HG03520 (cell line): Measurements from ENCODE around the gene KRT20.

Source experiments
- ATAC-seq: cut with Tn5 transposase; IDR thresholded peaks from one replicate; pipeline ENCODE4 v1.9.1; 2021; ENCODE audit warnings: mild to moderate bottlenecking, moderate library complexity; ENCODE audit not compliant: unreplicated experiment

KRT20 gene

DNA sequence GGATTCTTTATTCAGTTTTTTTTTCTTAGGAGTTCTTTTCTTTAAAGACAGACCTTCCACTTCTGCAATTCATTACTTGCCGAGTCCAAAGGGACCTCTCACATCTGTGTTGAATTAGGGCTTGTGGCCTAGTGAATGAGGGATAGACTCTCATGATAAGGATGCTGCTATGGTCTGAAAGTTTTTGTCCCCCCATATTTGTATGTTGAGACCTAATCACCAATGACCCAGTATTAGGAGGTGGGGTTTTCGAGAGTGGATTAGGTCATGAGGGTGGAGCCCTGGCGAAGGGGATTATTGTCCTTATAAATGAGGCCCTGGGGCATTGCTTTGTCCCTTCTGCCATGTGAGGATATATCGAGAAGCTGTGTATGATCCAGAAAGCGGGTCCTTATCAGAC is 27.5 kb downstream of the KRT20 start:
- no peak for ATAC-seq

GRCh38 chr17:40854175-40854814 is 30.7 kb downstream of the KRT20 start:
- ATAC-seq: no peak

DNA sequence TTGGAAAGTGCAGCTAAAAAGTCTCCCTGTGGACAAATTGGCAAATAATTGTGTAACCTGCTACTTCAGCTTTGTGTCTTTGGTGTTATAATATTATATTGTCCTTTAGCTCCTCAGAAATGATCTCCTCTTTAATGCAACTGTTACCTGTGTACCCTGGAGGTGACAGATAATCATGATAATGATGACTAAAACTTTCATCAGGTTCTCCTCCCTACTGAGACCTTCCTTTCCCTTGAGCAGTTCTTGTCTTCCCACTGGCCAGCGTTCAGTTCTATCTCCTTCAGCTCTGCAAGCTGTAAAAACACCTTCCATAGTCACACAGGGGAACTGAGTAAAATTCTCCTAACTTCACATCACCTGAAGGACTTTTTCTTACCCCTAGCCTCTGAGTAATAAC is 32.7 kb downstream of the KRT20 start:
- no peak for ATAC-seq

- no peak for ATAC-seq
These were observed 34.6 kb downstream of the KRT20 start for GRCh38 chr17:40850293-40850972.

DNA sequence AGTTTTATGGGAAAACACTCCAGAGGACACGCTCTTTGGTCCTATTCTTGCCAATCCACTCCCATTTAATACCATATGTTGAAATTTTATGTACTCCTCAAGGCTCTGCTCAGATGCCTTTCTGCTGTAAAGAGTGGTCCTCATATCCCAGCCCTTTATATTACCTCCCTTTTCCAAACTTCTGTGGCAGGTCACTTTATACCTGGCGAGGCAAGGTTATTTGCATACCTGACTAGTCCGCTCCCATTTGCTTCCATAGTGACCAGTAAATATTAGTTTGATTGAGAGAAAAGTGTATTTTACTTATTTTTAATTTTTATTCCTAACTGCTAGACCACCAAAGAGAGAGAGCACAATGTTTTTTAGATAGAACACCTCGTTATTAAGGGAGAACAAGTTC is 35.3 kb downstream of the KRT20 start:
- no peak for ATAC-seq

DNA sequence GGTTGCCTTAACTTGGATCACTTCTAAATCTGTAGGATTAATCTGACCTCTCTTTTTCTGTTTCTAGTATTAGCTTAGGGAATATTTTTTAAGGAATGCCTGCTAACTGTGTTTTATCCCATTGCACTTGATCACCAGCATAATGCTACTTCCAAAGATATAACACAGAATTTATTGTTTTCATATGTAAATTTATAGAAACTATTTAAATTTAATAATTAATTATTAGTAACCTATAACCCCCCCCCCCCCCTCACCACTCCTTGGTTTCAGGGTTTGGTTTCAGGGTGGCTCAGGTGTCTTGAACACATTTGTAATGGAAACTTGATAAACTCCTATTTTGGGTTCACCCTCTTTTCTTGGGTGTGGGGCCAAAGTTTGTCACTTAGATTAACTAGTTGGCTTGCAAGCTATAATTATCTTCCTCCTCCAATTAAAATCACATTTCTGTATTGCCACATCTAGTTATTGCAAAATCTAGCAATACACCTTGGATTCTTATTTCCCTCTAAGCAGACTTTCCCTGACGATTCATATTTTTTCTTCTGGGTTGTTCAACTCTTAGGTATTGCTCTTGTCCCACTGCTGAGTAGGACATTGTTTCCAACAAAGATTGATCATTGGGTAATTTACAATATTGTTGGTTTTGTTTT is 36.3 kb downstream of the KRT20 start:
- ATAC-seq: no peak

- no peak for ATAC-seq
These were observed 38.4 kb downstream of the KRT20 start for GRCh38 chr17:40846515-40847144.

DNA sequence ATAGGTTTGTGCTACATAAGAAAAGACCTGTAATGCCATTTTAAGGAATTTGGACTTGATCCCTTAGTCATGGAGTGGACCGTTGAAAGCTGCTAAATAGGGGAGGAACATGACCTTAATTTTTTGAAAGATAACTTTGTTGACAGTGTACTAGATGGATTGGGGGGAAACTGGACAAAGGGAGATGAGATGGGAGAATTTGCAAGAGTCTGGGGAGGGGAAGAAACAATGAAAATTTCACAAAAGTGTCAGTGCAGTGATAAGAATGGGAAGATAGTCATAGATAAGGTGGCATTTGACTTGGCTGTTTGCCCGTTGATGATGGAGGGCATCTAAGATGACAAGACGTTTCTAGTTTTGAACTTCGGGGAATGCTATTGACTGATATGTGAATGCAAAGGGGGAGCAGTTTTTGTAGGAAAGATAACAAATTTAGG is 40.4 kb downstream of the KRT20 start:
- no peak for ATAC-seq

- ATAC-seq: no peak
These were observed 41.8 kb downstream of the KRT20 start for GRCh38 chr17:40843242-40843641.

DNA sequence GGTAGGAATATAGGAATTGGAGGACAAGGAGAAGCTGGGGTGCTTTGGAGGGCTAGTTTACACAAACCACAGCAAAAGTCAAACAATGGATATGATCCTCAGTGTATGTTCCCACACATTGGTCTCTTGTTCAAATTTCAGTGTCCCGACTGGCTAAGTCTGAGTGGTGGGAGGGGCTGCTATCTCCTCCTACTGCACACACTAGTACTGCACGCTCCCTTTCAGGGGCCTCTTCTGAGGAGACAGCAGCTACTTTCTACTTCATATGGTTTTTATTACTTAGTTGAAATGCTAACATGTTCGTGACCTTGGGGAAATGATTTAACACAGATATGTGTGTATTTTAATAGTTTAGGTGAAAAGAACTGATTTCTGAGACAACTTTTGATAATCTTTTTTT is 43.8 kb downstream of the KRT20 start:
- no peak for ATAC-seq

GRCh38 chr17:40839194-40839593 is 45.8 kb downstream of the KRT20 start:
- no peak for ATAC-seq

GRCh38 chr17:40836020-40836419 is 49.0 kb downstream of the KRT20 start:
- ATAC-seq: no peak

DNA sequence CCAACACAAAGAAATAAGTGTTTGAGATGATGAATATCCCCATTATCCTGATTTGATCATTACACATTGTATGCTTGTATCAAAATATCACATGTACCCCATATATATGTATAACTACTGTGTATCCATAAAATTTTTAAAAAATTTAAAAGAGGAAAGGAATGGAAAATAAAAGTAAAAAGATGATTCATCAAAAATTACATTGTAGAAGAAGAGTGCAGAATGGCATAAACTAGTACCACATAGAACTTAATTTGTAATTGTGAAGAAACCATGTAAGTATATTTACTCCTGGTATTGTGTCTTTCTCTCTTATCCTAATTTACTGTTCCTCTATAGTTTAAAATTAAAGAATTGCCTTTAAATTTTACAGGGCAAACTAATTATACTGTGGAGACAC is 51.2 kb downstream of the KRT20 start:
- ATAC-seq: no peak

DNA sequence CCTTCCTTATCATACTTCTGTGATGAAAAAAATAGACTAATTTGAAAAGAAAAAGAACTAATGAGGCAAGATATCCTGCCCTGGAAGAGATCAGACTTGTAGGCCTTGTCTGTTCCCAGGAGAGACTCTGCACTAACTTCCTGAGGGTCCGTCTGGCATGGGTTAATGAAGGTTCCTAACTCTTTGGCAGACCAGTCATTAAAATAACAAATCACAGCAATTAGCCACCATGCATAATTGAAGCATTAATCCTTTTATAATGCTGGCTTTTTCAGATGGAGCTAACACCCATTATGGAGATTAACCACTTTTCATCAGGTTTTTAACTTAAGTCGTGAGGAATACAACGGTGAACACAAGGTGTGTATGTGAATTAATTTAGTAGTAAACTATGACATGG is 52.2 kb downstream of the KRT20 start:
- ATAC-seq: no peak

GRCh38 chr17:40830085-40830776 is 54.8 kb downstream of the KRT20 start:
- ATAC-seq: no peak

DNA sequence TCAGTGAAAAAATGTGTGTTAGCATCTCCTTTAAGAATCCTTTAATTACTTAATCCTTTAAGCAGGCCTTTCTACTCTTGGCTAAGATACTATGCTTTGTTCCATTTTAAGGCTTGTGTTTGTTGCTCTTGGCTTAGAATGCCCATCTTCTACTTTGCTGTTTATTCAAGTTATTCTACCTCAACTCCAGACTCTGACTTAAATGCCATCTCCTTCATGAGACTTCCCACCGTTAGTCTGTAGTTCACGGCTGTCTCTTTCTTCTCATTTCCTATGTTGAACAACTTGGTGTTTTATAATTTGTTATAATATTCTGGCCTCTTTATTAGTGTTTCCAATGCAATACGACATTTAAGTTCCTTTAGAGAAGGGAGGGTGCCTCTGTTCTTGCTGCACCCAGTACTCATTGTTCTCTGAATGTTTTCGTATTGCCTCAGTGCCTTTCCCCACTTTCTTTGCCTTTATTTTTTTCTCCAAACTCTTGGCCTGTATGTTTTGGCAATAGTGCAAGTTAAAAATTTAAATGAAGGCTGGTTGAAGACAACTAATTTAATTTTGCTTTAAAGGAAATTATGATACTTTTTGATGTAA is 56.5 kb downstream of the KRT20 start:
- ATAC-seq: no peak

DNA sequence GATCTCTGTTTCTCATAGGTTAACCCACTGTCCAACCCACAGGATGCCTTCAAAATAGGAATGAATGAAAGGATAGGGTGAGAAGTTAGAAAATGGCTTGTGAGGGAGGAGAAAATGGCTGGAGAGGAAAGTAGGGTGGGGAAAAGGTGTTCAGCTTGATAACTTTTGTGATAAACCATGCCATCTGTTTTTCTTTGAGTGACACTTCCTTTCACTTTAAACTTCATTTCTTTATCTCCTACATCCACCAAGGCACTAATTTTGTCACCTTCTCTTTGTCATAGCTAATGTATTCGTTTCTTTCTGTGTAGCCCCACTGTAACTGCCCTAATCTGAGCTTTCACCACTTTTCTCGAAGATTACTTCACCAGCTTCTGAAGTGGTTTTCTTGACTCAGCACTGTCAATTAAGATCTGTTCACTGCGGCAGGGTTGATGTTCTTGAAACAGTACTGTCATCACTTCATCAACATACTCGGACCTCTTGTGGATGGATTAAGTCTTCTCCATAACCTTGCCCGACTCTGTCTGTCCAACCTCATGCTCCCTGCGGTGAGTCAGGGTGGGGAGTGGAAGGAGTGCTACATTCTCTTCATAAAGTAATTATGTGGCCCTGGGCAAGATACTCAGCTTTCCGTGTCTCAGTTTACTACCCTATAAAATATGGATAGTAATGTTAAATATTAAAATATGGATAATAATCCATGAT is 57.1 kb downstream of the KRT20 start:
- no peak for ATAC-seq
